A549 treated with GW870086 at 1 μM for 4 hours (cell line): Measurements from ENCODE around the gene IL20RB. TPM values are rescaled to one million over a fixed set of nuclear protein-coding genes. Genes with fewer than 3 reads are reported as not detected.

ENCODE experiments used
- total RNA-seq: library from RNA; stranded (reverse); fragments of 200-300 nt; extraction: Qiagen RNA extraction; gene quantifications from 5 replicates; pipeline ENCODE4 v1.2.3, GENCODE V29; 2022; ENCODE audit warnings: low read depth

IL20RB gene, protein sequence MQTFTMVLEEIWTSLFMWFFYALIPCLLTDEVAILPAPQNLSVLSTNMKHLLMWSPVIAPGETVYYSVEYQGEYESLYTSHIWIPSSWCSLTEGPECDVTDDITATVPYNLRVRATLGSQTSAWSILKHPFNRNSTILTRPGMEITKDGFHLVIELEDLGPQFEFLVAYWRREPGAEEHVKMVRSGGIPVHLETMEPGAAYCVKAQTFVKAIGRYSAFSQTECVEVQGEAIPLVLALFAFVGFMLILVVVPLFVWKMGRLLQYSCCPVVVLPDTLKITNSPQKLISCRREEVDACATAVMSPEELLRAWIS
- 0.58 to 1.5 TPM (median 0.93 TPM) in 5 replicates for total RNA-seq

GRCh38 chr3:136957751-136958288, at the start of gene IL20RB:
TSS of gene IL20RB (plus strand) at chr3:136957983. CDS start at chr3:136958114, 131 bp downstream.

Other genes starting within 250 kb of the IL20RB start
- 7.7 to 10.3 TPM (median 9.8 TPM) in 5 replicates for gene STAG1, start 205.6 kb upstream of the IL20RB start, total RNA-seq
- 25.7 to 31.3 TPM (median 27.7 TPM) in 5 replicates for gene SLC35G2, start 138.9 kb upstream of the IL20RB start, total RNA-seq
- gene NCK1, start 95.8 kb upstream of the IL20RB start, total RNA-seq = 23.4 to 28.9 TPM (median 26.1 TPM) in 5 replicates